HG03097 (cell line): ENCODE measurements around the gene CBFA2T3.
"Not testable (repeated sequence)": the region's sequence is repeated elsewhere in the genome, so short reads cannot be mapped to it uniquely, and the experiment has no call there.

Experiments used
- ATAC-seq: cut with Tn5 transposase; IDR thresholded peaks from one replicate; pipeline ENCODE4 v1.9.1; 2021; ENCODE audit not compliant: unreplicated experiment, low FRiP score

CBFA2T3 gene

GRCh38 chr16:88896238-88897070 lies 80.6 kb downstream of the CBFA2T3 start:
- no peak for ATAC-seq

DNA sequence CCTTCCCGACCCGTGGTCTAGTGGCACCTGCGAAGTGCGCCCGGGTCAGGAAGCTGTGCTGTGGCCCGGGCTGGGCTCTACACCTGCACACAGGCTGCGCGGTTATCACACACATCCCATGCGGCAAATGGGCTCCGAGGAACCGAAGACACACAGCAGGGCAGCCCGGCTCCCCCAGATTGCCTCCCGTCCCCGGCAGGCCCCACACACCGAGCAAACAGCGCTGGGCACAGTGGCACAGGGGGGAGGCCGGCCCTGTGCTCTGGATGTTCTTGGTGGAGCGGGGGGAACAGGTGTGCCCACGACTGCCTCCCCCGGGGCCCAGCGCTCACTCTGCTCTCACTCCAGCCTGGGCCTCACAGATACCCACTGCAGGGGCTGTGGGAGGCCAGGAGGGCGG lies 81.7 kb downstream of the CBFA2T3 start:
- ATAC-seq = no peak

DNA sequence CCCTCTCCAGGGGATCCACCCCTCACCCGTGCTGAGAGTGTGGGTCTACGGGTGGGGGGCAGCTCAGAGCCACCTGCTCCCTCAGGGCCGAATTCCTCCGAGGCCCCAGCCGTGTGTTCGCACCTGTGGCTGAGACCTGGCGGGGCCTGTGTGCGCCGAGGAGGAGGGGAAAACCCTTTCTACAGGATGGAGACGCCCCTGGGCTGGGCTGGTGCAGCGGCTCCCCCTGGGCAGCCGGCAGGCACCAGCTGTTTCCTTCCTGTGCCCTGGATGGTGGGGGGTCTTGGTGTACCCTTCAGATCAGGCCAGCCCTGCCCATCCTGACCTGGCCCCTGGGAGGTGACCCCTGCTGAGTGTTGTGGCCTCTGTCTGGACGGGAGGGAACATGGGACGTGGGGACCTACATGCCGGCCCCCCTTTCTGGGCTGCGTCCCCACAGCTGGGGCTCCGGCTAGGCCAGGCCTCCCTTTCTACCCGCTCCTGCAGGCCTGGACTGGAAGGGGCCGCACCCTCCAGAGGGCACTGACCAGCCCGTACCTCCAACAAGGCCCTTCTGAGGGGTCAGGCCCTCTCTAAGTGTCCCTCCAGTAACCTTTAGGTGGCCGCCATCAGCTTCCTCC lies 82.2 kb downstream of the CBFA2T3 start:
- ATAC-seq = no peak

DNA sequence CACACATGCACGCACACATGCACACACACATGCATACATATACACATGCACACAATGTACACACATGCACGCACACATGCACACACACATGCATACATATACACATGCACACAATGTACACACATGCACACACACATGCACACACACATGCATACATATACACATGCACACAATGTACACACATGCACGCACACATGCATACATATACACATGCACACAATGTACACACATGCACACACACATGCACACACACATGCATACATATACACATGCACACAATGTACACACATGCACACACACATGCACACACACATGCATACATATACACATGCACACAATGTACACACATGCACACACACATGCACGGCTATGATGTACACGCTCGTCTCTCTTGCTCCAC lies 82.7 kb downstream of the CBFA2T3 start:
- not testable (repeated sequence) for ATAC-seq

DNA sequence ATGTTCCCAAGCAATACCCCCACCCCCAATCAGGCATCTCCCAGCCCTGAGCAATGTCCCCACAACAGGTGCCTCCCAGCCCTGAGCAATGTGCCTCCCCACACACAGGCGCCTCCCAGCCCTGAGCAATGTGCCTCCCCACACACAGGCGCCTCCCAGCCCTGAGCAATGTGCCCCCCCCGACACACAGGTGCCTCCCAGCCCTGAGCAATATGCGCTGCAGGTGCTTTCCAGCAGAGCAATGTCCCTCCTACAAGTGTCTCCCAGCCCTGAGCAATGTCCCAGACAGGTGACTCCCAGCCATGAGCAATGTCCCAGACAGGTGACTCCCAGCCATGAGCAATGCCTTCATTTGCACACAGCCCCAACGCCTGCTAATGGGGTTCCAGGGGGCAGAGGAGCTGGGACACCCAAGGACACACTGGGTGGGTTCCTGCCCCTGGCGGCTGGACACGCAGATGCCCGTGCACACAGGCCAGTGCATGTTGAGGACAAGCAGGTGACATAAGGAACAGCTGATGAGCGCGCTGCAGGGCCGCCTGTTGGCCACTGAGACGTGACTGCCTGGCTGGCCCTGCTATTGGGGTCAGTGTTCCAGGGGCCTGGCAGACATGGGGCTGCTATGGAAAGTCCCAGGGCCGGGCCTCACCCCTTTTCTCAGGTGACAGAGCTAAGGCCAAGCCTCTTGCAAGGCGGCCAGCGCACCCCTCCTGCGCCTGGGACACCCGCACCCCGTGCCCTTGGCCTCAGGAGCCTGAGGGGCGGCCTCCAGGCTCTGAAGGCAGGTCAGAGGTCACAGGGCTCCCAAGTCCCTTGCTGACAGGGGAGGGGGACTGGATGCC lies 83.7 kb downstream of the CBFA2T3 start:
- no peak for ATAC-seq

GRCh38 chr16:88892065-88892464 lies 84.9 kb downstream of the CBFA2T3 start:
- ATAC-seq = no peak

GRCh38 chr16:88891083-88891482 lies 85.9 kb downstream of the CBFA2T3 start:
- no peak for ATAC-seq

DNA sequence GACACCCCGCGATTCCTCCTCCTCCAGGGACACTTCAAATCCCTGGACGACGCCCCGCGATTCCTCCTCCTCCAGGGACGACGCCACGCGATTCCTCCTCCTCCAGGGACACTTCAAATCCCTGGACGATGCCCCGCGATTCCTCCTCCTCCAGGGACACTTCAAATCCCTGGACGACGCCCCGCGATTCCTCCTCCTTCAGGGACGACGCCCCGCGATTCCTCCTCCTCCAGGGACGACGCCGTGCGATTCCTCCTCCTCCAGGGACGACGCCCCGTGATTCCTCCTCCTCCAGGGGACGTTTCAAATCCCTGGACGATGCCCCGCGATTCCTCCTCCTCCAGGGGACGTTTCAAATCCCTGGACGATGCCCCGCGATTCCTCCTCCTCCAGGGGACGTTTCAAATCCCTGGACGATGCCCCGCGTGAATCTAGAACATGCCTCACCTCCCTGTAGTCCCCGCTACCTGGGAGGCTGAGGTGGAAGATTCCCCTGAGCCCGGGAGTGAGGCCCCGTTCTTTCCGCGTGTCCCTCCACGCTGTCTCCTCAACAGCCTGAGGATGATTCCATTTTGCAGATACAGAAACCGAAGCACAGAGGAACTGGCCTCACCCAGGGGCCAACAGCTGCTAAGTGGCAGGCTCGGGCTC lies 87.2 kb downstream of the CBFA2T3 start:
- ATAC-seq = not testable (repeated sequence)

- ATAC-seq = no peak
Observed at GRCh38 chr16:88888461-88889387, 88.3 kb downstream of the CBFA2T3 start.

GRCh38 chr16:88888057-88888456 lies 89.0 kb downstream of the CBFA2T3 start:
- no peak for ATAC-seq

GRCh38 chr16:88886845-88887521 lies 90.0 kb downstream of the CBFA2T3 start:
- no peak for ATAC-seq

DNA sequence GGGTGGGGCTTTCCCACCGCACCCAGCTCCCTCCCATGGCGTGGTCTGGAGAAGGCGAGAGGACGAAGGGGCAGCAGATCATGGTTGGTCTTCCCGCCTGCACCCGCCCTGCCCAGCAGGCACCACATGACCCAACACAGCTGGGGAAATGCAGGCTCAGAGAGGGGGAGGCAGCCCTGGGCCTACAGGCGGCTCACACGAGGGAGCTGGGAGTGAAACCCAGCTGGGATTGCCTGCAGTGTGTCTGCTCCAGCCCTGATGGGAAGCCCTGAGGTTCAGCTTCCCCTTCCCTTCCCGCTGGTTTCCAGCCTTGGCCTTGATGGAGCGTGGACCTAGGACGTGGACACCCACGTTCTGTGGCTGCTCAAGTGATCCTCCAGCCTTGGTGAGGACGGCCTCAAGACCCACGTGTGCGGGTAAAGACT lies 90.6 kb downstream of the CBFA2T3 start:
- no peak for ATAC-seq

DNA sequence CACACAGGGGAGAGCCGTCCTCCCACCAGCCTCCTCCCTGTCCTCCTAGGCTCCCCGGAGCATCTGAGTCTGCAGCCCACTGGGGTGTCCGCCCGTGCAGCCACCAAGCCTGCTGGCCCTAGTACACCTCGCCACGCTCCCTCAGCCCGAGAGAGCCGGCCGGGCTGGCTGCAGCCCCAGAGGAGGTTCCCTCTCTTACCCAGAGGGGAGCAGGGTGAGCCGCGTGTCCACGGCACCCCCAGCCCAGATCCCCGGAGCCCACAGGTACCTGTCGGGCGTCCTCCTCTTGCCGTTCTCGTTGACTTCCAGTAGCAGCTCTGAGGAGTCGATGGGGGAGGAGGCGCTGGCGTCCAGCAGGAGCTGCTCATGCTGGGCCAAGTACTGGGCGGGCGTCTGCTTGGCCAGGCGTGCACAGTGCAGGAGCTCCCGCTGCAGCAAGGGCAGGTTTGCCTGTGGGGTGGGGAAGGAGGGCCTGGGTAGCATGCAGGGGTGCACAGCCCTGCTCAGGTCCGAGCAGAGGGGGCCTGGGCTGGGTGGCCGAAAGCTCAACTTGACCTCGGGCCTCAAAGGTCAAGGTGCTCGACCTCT lies 91.2 kb downstream of the CBFA2T3 start:
- no peak for ATAC-seq

GRCh38 chr16:88884569-88885271 lies 92.3 kb downstream of the CBFA2T3 start:
- no peak for ATAC-seq

DNA sequence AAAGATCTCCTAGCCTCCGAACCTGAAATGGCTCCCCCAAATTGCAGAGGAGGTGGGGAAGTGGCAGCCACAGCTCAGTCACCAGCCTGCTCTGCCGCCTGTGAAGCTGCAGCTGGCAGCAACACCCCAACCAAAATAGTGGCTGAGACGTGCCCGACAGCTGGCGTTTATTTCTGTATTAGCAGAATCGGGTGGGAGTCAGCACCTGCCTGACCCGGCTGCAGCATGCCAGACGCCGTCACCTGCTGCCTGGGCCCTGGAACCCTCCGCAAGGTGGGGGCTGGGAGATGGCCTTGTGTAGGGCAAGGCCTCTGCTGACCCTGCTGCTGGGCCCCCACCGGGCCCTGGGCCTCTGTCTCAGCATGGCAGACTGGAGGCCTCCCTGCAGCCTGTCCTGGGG lies 93.1 kb downstream of the CBFA2T3 start:
- no peak for ATAC-seq

DNA sequence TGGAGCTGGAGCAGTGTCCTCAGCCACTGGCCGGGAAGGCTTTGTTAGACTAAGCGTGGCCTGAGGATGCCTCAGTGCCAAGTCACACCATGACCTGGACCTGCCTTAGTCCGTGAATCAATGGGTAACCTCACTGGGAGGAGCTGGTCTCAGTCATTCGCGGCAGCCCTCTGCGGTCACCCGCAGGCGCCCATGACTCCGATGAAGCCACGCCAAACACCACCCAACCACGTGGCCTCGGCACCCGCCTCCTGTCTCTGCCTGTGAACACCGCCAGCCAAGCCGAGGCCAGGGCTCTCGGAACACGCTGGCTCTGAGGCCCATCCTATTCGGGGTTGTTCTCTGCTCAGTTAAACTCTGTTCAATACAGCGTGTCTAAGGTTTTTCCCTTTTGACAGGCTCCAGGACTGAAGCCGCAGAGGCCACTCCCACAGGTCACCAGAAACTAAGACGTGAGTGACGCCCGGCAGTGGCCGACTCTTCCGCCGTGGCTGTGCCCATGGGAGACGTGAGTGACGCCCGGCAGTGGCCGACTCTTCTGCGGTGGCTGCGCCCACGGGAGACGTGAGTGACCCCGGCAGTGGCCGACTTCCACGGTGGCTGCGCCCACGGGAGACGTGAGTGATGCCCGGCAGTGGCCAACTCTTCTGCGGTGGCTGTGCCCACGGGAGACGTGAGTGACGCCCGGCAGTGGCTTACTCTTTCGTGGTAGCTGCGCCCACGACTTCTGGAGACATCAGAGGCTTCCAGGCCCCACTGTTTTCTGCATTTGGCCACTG lies 93.7 kb downstream of the CBFA2T3 start:
- ATAC-seq = no peak

- no peak for ATAC-seq
Observed at GRCh38 chr16:88882358-88883030, 94.5 kb downstream of the CBFA2T3 start.
